ENCODE measurements around the gene ATG9B.
A peak's percentile ranks its signal among the peaks of the same experiment; 100 is the strongest.

ATG9B gene

GRCh38 chr7:151020231-151020630 lies 4.1 kb downstream of the ATG9B start:
- Histone ChIP-seq H3K27me3 (replicated peaks) (peaks cover 27% of the 10 kb centered on the region), H3K4me3 (ENCODE audit: low read depth, low read length) (no peak overlapping the region), H3K36me3 (replicated peaks) (no peaks in the 10 kb centered on the region), H3K27ac (no peak overlapping the region)
- in situ Hi-C loops (cut with HindIII; ENCODE audit: low pct_ligation_motif_present, low sequenced_read_pairs), result no loop called here
- no peak for TF ChIP-seq CTCF (IDR thresholded peaks at IDR 0.05; ENCODE audit: low read depth, low read length, missing control alignments)
- no peak for DNase-seq

- in situ Hi-C loops (cut with HindIII; ENCODE audit: low pct_ligation_motif_present, low sequenced_read_pairs), result no loop called here
- H3K36me3 ChIP-seq (replicated peaks), result no peaks in the 10 kb centered on the region
- no peak overlapping the region for H3K4me3 ChIP-seq (ENCODE audit: low read depth, low read length)
These were observed 5.2 kb downstream of the ATG9B start for GRCh38 chr7:151019130-151019447.

GRCh38 chr7:151018421-151019129 lies 5.7 kb downstream of the ATG9B start:
- in situ Hi-C loops (cut with HindIII; ENCODE audit: low pct_ligation_motif_present, low sequenced_read_pairs), result no loop called here

More at GRCh38 chr7:151019130-151019447, 5.2 kb downstream of the ATG9B start:
- H3K27ac ChIP-seq, result no peak overlapping the region
- no peak for TF ChIP-seq CTCF (IDR thresholded peaks at IDR 0.05; ENCODE audit: low read depth, low read length, missing control alignments)
- peaks cover 27% of the 10 kb centered on the region for H3K27me3 ChIP-seq (replicated peaks)
- DNase-seq, result no peak

GRCh38 chr7:151017953-151018420 lies 6.3 kb downstream of the ATG9B start:
- peak; percentile 93 for TF ChIP-seq CTCF (IDR thresholded peaks at IDR 0.05; ENCODE audit: low read depth, low read length, missing control alignments)
- in situ Hi-C loops (cut with HindIII; ENCODE audit: low pct_ligation_motif_present, low sequenced_read_pairs), result no loop called here
- H3K4me3 ChIP-seq (ENCODE audit: low read depth, low read length), result no peak overlapping the region
- H3K27ac ChIP-seq, result no peak overlapping the region
- no peaks in the 10 kb centered on the region for H3K36me3 ChIP-seq (replicated peaks)
- H3K27me3 ChIP-seq (replicated peaks), result peaks cover 29% of the 10 kb centered on the region
- peak; percentile 35 for DNase-seq

More at GRCh38 chr7:151018421-151019129, 5.7 kb downstream of the ATG9B start:
- Histone ChIP-seq H3K27ac (no peak overlapping the region), H3K27me3 (replicated peaks) (peaks cover 27% of the 10 kb centered on the region), H3K36me3 (replicated peaks) (no peaks in the 10 kb centered on the region), H3K4me3 (ENCODE audit: low read depth, low read length) (peak overlapping the region; percentile 15)
- TF ChIP-seq CTCF (IDR thresholded peaks at IDR 0.05; ENCODE audit: low read depth, low read length, missing control alignments), result no peak
- DNase-seq, result no peak

- Histone ChIP-seq H3K36me3 (replicated peaks) (no peaks in the 10 kb centered on the region), H3K27me3 (replicated peaks) (peaks cover 31% of the 10 kb centered on the region), H3K4me3 (ENCODE audit: low read depth, low read length) (no peak overlapping the region), H3K27ac (no peak overlapping the region)
- in situ Hi-C loops (cut with HindIII; ENCODE audit: low pct_ligation_motif_present, low sequenced_read_pairs), result no loop called here
- no peak for DNase-seq
- TF ChIP-seq CTCF (IDR thresholded peaks at IDR 0.05; ENCODE audit: low read depth, low read length, missing control alignments), result no peak
These were observed 6.8 kb downstream of the ATG9B start for GRCh38 chr7:151017370-151017952.
